Caco-2 (cell line): Measurements from ENCODE around the gene MSMB. TPM values are rescaled to one million over a fixed set of nuclear protein-coding genes. Genes with fewer than 3 reads are reported as not detected.

Experiments
- BruUV-seq: library from RNA; stranded (reverse); fragments of 400-500 nt; replicated peaks from 2 replicates; lab custom pipeline; 2021; lab: Mats Ljungman, UMichigan
- CTCF ChIA-PET: fragments of 300-600 bp; sonication (Branson Sonifier 250); formaldehyde crosslinking; loops from one replicate; lab custom pipeline; 2022; ENCODE audit warnings: antibody characterized with exemption; lab: Charles Lee
- POLR2A ChIA-PET: fragments of 300-600 bp; sonication (Branson Sonifier 250); formaldehyde crosslinking; loops from one replicate; lab custom pipeline; 2022; ENCODE audit warnings: antibody characterized with exemption; lab: Charles Lee
- DNase-seq, 2 experiments: peaks; one replicate each; pipeline versions ENCODE4 v3.0.0 to v3.0.0-alpha.2; 2020 to 2022
- H3K27me3 ChIP-seq: replicated peaks from 2 replicates; pipeline ENCODE4 v1.6.0; 2011; ENCODE audit warnings: low read length; ENCODE audit not compliant: control insufficient read depth, insufficient read depth
- H3K36me3 ChIP-seq: 2 replicates; pipeline ENCODE4 v1.5.1; 2011; ENCODE audit warnings: low read length; ENCODE audit not compliant: control insufficient read depth, insufficient read depth
- H3K4me1 ChIP-seq: fragments of 250-450 bp; sonication (Bioruptor Pico); 2 replicates; pipeline ENCODE4 v1.5.1; 2020; ENCODE audit warnings: mild to moderate bottlenecking
- H3K4me3 ChIP-seq: 2 replicates; pipeline ENCODE4 v1.5.1; 2011; ENCODE audit warnings: low read depth, mild to moderate bottlenecking, control low read depth, low read length
- H3K9me3 ChIP-seq: fragments of 250-450 bp; sonication (Bioruptor Pico); 2 replicates; pipeline ENCODE4 v1.5.1; 2020; ENCODE audit warnings: mild to moderate bottlenecking, moderate library complexity
- H3K27ac Mint-ChIP-seq: one replicate; pipeline ENCODE4 v1.8.0; 2022; ENCODE audit warnings: mixed read lengths; ENCODE audit not compliant: unreplicated experiment
- H3K27me3 Mint-ChIP-seq: one replicate; pipeline ENCODE4 v1.8.0; 2022; ENCODE audit warnings: mixed read lengths; ENCODE audit not compliant: insufficient read depth, unreplicated experiment
- H3K36me3 Mint-ChIP-seq: one replicate; pipeline ENCODE4 v1.8.0; 2022; ENCODE audit warnings: mild to moderate bottlenecking, mixed read lengths; ENCODE audit not compliant: insufficient read depth, unreplicated experiment
- H3K4me1 Mint-ChIP-seq: one replicate; pipeline ENCODE4 v1.8.0; 2022; ENCODE audit warnings: low read depth, mixed read lengths; ENCODE audit not compliant: unreplicated experiment
- H3K4me3 Mint-ChIP-seq: one replicate; pipeline ENCODE4 v1.8.0; 2022; ENCODE audit warnings: mild to moderate bottlenecking, moderate library complexity, mixed read lengths; ENCODE audit not compliant: unreplicated experiment
- H3K9me3 Mint-ChIP-seq: one replicate; pipeline ENCODE4 v1.8.0; 2022; ENCODE audit warnings: mixed read lengths; ENCODE audit not compliant: unreplicated experiment
- intact Hi-C: fragments of 100-400 bp; cut with micrococcal nuclease; formaldehyde crosslinking; loops from one replicate; pipeline ENCODE4 v1.10.0; 2022; ENCODE audit not compliant: unreplicated experiment
- total RNA-seq: library from RNA; stranded (reverse); gene quantifications from 2 replicates; pipeline ENCODE4 v1.2.3, GENCODE V29; 2022
- TF ChIP-seq, protein P1 (sequence below), 2 experiments: fragments of 200-600 bp in 1 of 2; IDR thresholded peaks; 1 replicate in 1 of 2; 2 replicates in 1 of 2; pipeline versions ENCODE4 v1.5.1 to v1.8.0; 2011 to 2022; ENCODE audit warnings: antibody characterized with exemption in 1 of 2, control low read depth in 1 of 2, inconsistent platforms in 1 of 2, low read depth in 1 of 2, low read length in 1 of 2, mild to moderate bottlenecking in 1 of 2, moderate library complexity in 1 of 2; ENCODE audit not compliant: insufficient read depth in 1 of 2, severe bottlenecking in 1 of 2, unreplicated experiment in 1 of 2

The MSMB gene
- total RNA-seq, 1 experiment from 2014 or later: 0.84 TPM

DNA sequence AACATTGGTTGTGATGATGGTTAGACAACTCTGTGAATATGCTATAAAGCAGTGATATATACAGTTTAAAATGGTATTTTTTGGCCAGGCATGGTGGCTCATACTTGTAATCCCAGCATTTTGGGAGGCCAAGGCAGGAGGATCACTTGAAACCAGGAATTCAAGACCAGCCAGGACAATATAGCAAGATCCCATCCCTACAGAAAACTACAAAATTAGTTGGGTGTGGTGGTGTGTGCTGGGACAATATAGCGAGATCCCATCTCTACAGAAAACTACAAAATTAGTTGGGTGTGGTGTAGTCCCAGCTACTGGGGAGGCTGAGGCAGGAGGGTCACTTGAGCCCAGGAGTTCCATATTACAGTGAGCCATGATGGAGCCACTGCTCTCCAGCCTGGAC, 27.5 kb upstream of the MSMB start:
- TF ChIP-seq, protein P1, sequence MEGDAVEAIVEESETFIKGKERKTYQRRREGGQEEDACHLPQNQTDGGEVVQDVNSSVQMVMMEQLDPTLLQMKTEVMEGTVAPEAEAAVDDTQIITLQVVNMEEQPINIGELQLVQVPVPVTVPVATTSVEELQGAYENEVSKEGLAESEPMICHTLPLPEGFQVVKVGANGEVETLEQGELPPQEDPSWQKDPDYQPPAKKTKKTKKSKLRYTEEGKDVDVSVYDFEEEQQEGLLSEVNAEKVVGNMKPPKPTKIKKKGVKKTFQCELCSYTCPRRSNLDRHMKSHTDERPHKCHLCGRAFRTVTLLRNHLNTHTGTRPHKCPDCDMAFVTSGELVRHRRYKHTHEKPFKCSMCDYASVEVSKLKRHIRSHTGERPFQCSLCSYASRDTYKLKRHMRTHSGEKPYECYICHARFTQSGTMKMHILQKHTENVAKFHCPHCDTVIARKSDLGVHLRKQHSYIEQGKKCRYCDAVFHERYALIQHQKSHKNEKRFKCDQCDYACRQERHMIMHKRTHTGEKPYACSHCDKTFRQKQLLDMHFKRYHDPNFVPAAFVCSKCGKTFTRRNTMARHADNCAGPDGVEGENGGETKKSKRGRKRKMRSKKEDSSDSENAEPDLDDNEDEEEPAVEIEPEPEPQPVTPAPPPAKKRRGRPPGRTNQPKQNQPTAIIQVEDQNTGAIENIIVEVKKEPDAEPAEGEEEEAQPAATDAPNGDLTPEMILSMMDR (IDR thresholded peaks at IDR 0.05; ENCODE audit: insufficient read depth in 1 of 2, low read depth in 1 of 2, low read length in 1 of 2, severe bottlenecking in 1 of 2, unreplicated experiment in 1 of 2): no peak
- Mint-ChIP-seq H3K36me3 (no peaks in the 10 kb centered on the region), H3K4me3 (no peak overlapping the region), H3K9me3 (peaks cover 8% of the 10 kb centered on the region), H3K27ac (no peak overlapping the region), H3K27me3 (no peaks in the 10 kb centered on the region), H3K4me1 (peaks cover 12% of the 10 kb centered on the region)
- H3K4me3 ChIP-seq: no peak overlapping the region
- POLR2A ChIA-PET: no interaction called here
- no peaks in the 10 kb centered on the region for H3K9me3 ChIP-seq
- H3K4me1 ChIP-seq: peaks cover 8% of the 10 kb centered on the region; the same call in 1 of the 2 replicates
- BruUV-seq: no TSS peak
- H3K27me3 ChIP-seq: no peaks in the 10 kb centered on the region
- CTCF ChIA-PET: no interaction called here
- no peaks in the 10 kb centered on the region for H3K36me3 ChIP-seq
- intact Hi-C loops: no loop called here
- DNase-seq: no peak

DNA sequence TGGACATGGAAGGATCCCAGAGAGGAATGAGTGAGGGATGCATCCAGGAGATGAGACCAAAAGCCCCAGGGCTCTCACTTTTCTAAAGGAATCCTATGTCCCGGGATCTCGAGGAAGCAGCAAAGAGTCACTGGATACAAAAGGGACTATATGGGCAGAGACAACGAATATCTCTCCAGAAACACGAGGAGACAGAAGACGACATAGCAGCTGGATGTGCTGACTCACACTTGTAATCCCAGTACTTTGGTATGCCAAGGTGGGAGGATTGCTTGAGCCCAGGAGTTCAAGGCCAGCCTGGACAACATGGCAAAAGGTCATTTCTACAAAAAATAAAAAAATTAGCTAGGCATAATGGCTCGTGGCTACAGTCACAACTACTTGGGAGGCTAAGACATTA, 24.7 kb upstream of the MSMB start:
- H3K27me3 ChIP-seq: no peaks in the 10 kb centered on the region
- TF ChIP-seq, protein P1 (IDR thresholded peaks at IDR 0.05; ENCODE audit: insufficient read depth in 1 of 2, low read depth in 1 of 2, low read length in 1 of 2, severe bottlenecking in 1 of 2, unreplicated experiment in 1 of 2): no peak
- H3K4me1 Mint-ChIP-seq: peaks cover 9% of the 10 kb centered on the region
- no peak overlapping the region for H3K4me3 ChIP-seq
- H3K27ac Mint-ChIP-seq: no peak overlapping the region
- POLR2A ChIA-PET: no interaction called here
- CTCF ChIA-PET: no interaction called here
- H3K9me3 ChIP-seq: no peaks in the 10 kb centered on the region
- peaks cover 8% of the 10 kb centered on the region for H3K9me3 Mint-ChIP-seq
- peaks cover 2% of the 10 kb centered on the region; the same call in 1 of the 2 replicates for H3K4me1 ChIP-seq
- H3K36me3 ChIP-seq: no peaks in the 10 kb centered on the region
- no peak overlapping the region for H3K4me3 Mint-ChIP-seq
- intact Hi-C loops: no loop called here
- H3K36me3 Mint-ChIP-seq: no peaks in the 10 kb centered on the region
- DNase-seq: no peak
- no TSS peak for BruUV-seq
- no peaks in the 10 kb centered on the region for H3K27me3 Mint-ChIP-seq

DNA sequence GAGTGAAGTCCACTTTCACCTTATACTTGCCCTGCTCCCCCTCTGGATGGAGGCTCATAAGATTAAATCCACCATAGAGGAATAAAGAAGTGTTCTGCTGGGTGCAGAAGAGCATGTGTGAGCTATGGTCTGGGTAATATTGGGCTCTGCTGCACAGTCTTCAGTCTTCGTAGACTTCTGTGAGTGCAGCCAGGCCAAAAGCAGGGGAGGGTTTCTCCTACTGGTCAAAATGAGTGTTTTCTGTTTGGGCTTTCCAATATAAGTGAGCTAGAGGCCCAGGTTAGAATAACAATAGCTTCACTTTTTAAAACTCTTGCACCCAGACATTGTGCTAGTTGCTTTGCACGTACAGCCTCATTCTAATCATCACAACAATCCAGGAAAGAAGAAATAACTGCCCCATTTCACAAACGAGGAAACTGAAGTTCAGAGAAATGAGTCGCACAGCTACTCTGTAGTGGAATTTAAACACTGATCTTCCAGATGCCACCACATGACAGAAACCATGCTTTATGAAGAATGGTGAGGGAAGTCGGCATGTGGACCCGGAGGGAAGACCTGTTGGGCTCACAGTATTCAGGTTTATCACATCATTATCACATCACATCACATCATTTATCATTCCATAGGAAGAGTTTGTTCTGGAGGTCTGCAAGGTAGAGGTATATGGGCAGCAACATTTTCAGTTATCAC, 23.8 kb upstream of the MSMB start:
- Mint-ChIP-seq H3K4me1 (peaks cover 6% of the 10 kb centered on the region), H3K9me3 (peaks cover 8% of the 10 kb centered on the region), H3K27me3 (no peaks in the 10 kb centered on the region), H3K36me3 (no peaks in the 10 kb centered on the region), H3K4me3 (no peak overlapping the region), H3K27ac (no peak overlapping the region)
- Histone ChIP-seq H3K27me3 (no peaks in the 10 kb centered on the region), H3K9me3 (no peaks in the 10 kb centered on the region), H3K36me3 (no peaks in the 10 kb centered on the region), H3K4me1 (no peaks in the 10 kb centered on the region), H3K4me3 (no peak overlapping the region)
- intact Hi-C loops: no loop called here
- no TSS peak for BruUV-seq
- TF ChIP-seq, protein P1 (IDR thresholded peaks at IDR 0.05; ENCODE audit: insufficient read depth in 1 of 2, low read depth in 1 of 2, low read length in 1 of 2, severe bottlenecking in 1 of 2, unreplicated experiment in 1 of 2): peak in 1 of 2 experiments; percentile 13
- CTCF ChIA-PET: interaction anchor here (0.6 to 1.8 kb wide), 4 partner anchors 17 to 41 kb away, joined by 3 to 5 read pairs (median 3); no protein-coding TSS in a partner anchor
- DNase-seq: no peak
- POLR2A ChIA-PET: no interaction called here
